ENCODE results near the gene R3HDM1.

DNA sequence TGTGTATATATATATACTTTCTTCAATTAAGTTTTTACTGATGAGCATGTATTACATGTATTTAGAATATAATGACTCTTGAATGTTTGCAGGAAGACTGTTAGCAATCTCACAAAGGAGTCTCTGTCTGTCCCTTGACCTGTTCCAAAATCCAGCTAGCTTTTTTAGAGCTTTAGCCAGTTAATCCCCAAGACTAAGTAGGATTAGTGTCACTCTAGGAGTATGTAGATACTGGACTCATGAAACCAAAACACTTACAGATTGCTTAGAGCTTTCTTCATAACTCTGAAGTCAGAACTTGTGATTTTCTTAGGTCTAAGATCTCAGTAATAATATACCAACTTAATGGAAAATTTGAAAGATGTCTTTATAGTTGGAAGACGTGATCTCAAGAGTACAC, 212.6 kb downstream of the R3HDM1 start:
- TF ChIP-seq, protein P1, sequence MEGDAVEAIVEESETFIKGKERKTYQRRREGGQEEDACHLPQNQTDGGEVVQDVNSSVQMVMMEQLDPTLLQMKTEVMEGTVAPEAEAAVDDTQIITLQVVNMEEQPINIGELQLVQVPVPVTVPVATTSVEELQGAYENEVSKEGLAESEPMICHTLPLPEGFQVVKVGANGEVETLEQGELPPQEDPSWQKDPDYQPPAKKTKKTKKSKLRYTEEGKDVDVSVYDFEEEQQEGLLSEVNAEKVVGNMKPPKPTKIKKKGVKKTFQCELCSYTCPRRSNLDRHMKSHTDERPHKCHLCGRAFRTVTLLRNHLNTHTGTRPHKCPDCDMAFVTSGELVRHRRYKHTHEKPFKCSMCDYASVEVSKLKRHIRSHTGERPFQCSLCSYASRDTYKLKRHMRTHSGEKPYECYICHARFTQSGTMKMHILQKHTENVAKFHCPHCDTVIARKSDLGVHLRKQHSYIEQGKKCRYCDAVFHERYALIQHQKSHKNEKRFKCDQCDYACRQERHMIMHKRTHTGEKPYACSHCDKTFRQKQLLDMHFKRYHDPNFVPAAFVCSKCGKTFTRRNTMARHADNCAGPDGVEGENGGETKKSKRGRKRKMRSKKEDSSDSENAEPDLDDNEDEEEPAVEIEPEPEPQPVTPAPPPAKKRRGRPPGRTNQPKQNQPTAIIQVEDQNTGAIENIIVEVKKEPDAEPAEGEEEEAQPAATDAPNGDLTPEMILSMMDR (IDR thresholded peaks at IDR 0.05): no peak
- no peak for TF ChIP-seq POLR2A (IDR thresholded peaks at IDR 0.05)
